ENCODE data around the gene WNT2B.

WNT2B gene

GRCh38 chr1:112472142-112472541 lies 36.6 kb upstream of the WNT2B start:
- TF ChIP-seq FOXM1 (IDR thresholded peaks at IDR 0.05; ENCODE audit: borderline replicate concordance, low read depth), result no peak

- no peak for TF ChIP-seq EP300 (IDR thresholded peaks at IDR 0.05; ENCODE audit: borderline replicate concordance)
- no peak for TF ChIP-seq TCF12 (IDR thresholded peaks at IDR 0.05; ENCODE audit: low read depth)
- no peak for TF ChIP-seq ZBTB7A (IDR thresholded peaks at IDR 0.05; ENCODE audit: low read depth)
- TF ChIP-seq FOXM1 (IDR thresholded peaks at IDR 0.05; ENCODE audit: borderline replicate concordance, low read depth), result no peak
- no peak for TF ChIP-seq RAD21 (IDR thresholded peaks at IDR 0.05; ENCODE audit: low read depth)
- no peak for TF ChIP-seq CEBPB (IDR thresholded peaks at IDR 0.05)
- no peak for TF ChIP-seq NFIC (IDR thresholded peaks at IDR 0.05)
Observed at GRCh38 chr1:112477550-112477949, 31.2 kb upstream of the WNT2B start.

GRCh38 chr1:112478314-112478713 lies 30.5 kb upstream of the WNT2B start:
- TF ChIP-seq CEBPB (IDR thresholded peaks at IDR 0.05) (no peak), MAX (IDR thresholded peaks at IDR 0.05) (no peak), USF1 (IDR thresholded peaks at IDR 0.05) (no peak), NFIC (IDR thresholded peaks at IDR 0.05) (no peak), TCF12 (IDR thresholded peaks at IDR 0.05; ENCODE audit: low read depth) (no peak), EGR1 (IDR thresholded peaks at IDR 0.05) (no peak), REST (IDR thresholded peaks at IDR 0.05; ENCODE audit: low read depth) (no peak), TEAD4 (IDR thresholded peaks at IDR 0.05) (no peak), TAF1 (IDR thresholded peaks at IDR 0.05; ENCODE audit: low read depth) (no peak), YY1 (IDR thresholded peaks at IDR 0.05; ENCODE audit: low read depth) (no peak), FOXM1 (IDR thresholded peaks at IDR 0.05; ENCODE audit: borderline replicate concordance, low read depth) (no peak), RAD21 (IDR thresholded peaks at IDR 0.05; ENCODE audit: low read depth) (no peak), EP300 (IDR thresholded peaks at IDR 0.05; ENCODE audit: borderline replicate concordance) (no peak), CREB1 (IDR thresholded peaks at IDR 0.05; ENCODE audit: low read depth) (no peak), ZBTB7A (IDR thresholded peaks at IDR 0.05; ENCODE audit: low read depth) (no peak)

GRCh38 chr1:112488141-112488540 lies 20.6 kb upstream of the WNT2B start:
- no peak for TF ChIP-seq MAX (IDR thresholded peaks at IDR 0.05)
- no peak for TF ChIP-seq EP300 (IDR thresholded peaks at IDR 0.05; ENCODE audit: borderline replicate concordance)
- no peak for TF ChIP-seq FOXM1 (IDR thresholded peaks at IDR 0.05; ENCODE audit: borderline replicate concordance, low read depth)
- TF ChIP-seq NFIC (IDR thresholded peaks at IDR 0.05), result no peak
- no peak for TF ChIP-seq EGR1 (IDR thresholded peaks at IDR 0.05)
- no peak for TF ChIP-seq USF1 (IDR thresholded peaks at IDR 0.05)
- no peak for TF ChIP-seq REST (IDR thresholded peaks at IDR 0.05; ENCODE audit: low read depth)
- no peak for TF ChIP-seq ZBTB7A (IDR thresholded peaks at IDR 0.05; ENCODE audit: low read depth)
- no peak for TF ChIP-seq CREB1 (IDR thresholded peaks at IDR 0.05; ENCODE audit: low read depth)
- TF ChIP-seq TAF1 (IDR thresholded peaks at IDR 0.05; ENCODE audit: low read depth), result no peak
- no peak for TF ChIP-seq CEBPB (IDR thresholded peaks at IDR 0.05)
- TF ChIP-seq TEAD4 (IDR thresholded peaks at IDR 0.05), result no peak

GRCh38 chr1:112492076-112492475 lies 16.7 kb upstream of the WNT2B start:
- TF ChIP-seq USF1 (IDR thresholded peaks at IDR 0.05), result no peak
- no peak for TF ChIP-seq CEBPB (IDR thresholded peaks at IDR 0.05)
- TF ChIP-seq EP300 (IDR thresholded peaks at IDR 0.05; ENCODE audit: borderline replicate concordance), result no peak
- TF ChIP-seq REST (IDR thresholded peaks at IDR 0.05; ENCODE audit: low read depth), result no peak
- TF ChIP-seq FOXM1 (IDR thresholded peaks at IDR 0.05; ENCODE audit: borderline replicate concordance, low read depth), result no peak
- TF ChIP-seq CREB1 (IDR thresholded peaks at IDR 0.05; ENCODE audit: low read depth), result no peak
- no peak for TF ChIP-seq NFIC (IDR thresholded peaks at IDR 0.05)
- no peak for TF ChIP-seq TCF12 (IDR thresholded peaks at IDR 0.05; ENCODE audit: low read depth)
- no peak for TF ChIP-seq EGR1 (IDR thresholded peaks at IDR 0.05)
- TF ChIP-seq ZBTB7A (IDR thresholded peaks at IDR 0.05; ENCODE audit: low read depth), result no peak
- TF ChIP-seq MAX (IDR thresholded peaks at IDR 0.05), result no peak
- TF ChIP-seq YY1 (IDR thresholded peaks at IDR 0.05; ENCODE audit: low read depth), result no peak
- TF ChIP-seq TAF1 (IDR thresholded peaks at IDR 0.05; ENCODE audit: low read depth), result no peak

Data from Ishikawa (cell line).